Upper lobe of left lung (tissue), 4 donors: ENCODE data around the gene LRP1-AS.

Experiments used
- CTCF ChIP-seq, 6 experiments: fragments of 450-650 bp in 4 of 6; fragments of 200-600 bp in 2 of 6; sonication (generic) in 2 of 6; IDR thresholded peaks; one replicate each; pipeline ENCODE4 v1.5.1; 2016 to 2019; ENCODE audit warnings: antibody characterized with exemption in 6 of 6
- POLR2A ChIP-seq, 4 donors: fragments of 450-650 bp; IDR thresholded peaks; one replicate each; pipeline ENCODE4 v1.5.1; 2016 to 2017; ENCODE audit warnings: antibody characterized with exemption in 4 of 4, mild to moderate bottlenecking in 2 of 4
- POLR2AphosphoS5 ChIP-seq, 2 donors: sonication (generic); formaldehyde crosslinking; IDR thresholded peaks; one replicate each; pipeline ENCODE4 v1.5.1; 2017; ENCODE audit warnings: antibody characterized with exemption in 2 of 2

GRCh38 chr12:57179331-57180086 lies 32.1 kb upstream of the LRP1-AS start:
- TF ChIP-seq CTCF (IDR thresholded peaks at IDR 0.05) (no peak), POLR2A (IDR thresholded peaks at IDR 0.05) (no peak), POLR2AphosphoS5 (IDR thresholded peaks at IDR 0.05) (no peak)
